Measurements from ENCODE around the gene FBXO48.
"Not testable (repeated sequence)": the region's sequence is repeated elsewhere in the genome, so short reads cannot be mapped to it uniquely, and the experiment has no call there.

Gene FBXO48

DNA sequence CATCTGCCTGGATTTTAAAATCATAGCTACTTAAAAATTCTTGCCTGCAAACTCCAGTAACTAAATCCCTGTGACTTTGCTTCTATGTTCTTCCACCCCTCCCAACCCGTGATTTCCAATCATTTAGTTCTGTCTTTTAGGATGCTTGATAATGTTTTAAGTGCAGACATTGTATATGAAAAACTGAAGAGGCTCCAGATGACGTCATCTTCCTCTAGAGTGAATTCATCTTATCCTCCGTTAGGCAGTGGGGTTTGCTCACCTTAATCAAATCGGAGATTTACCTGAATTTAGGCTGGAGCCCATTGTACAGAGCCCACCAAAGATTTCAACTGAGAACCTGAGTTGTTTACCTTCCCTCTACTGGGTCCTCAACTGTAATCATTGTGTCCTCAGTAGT is 10.9 kb downstream of the FBXO48 start:
- H3K27ac ChIP-seq (ENCODE audit: low read depth in 2 of 2, low read length in 2 of 2), result no peak overlapping the region
- no peaks in the 10 kb centered on the region for H3K27me3 ChIP-seq (ENCODE audit: control insufficient read depth in 2 of 2, insufficient read depth in 2 of 2, low read length in 2 of 2)
- no peaks in the 10 kb centered on the region for H3K9me3 ChIP-seq (ENCODE audit: control insufficient read depth in 2 of 2, low read length in 2 of 2)
- no peaks in the 10 kb centered on the region for H3K36me3 ChIP-seq (ENCODE audit: control insufficient read depth in 2 of 2, insufficient read depth in 2 of 2, low read length in 2 of 2)
- H3K4me3 ChIP-seq (ENCODE audit: low read length in 2 of 2), result no peak overlapping the region
- no peaks in the 10 kb centered on the region for H3K4me1 ChIP-seq (ENCODE audit: control insufficient read depth in 2 of 2, insufficient read depth in 2 of 2, low read length in 2 of 2)
- no peak overlapping the region for H3K9ac ChIP-seq (ENCODE audit: low read depth in 1 of 2, low read length in 2 of 2)

DNA sequence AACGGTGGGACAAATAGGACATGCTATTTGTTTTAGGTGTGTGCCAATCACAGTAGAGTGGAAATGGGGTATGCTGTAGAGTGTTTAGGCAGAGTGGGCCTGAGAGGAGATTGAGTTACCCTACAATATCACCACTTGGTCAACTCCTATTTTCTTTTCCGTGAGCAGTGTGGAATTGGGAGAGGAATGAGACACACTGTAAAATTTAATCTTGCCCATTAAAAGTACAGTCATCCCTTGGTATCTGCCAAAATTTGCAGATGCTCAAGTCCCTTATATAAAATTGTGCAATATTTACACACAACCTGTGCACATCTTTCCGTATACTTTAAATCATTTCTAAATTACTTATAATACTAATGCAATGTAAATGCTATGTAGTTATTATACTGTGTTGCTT is 12.4 kb downstream of the FBXO48 start:
- no peaks in the 10 kb centered on the region for H3K4me1 ChIP-seq (ENCODE audit: control insufficient read depth in 2 of 2, insufficient read depth in 2 of 2, low read length in 2 of 2)
- no peak overlapping the region for H3K27ac ChIP-seq (ENCODE audit: low read depth in 2 of 2, low read length in 2 of 2)
- H3K4me3 ChIP-seq (ENCODE audit: low read length in 2 of 2), result no peak overlapping the region
- H3K36me3 ChIP-seq (ENCODE audit: control insufficient read depth in 2 of 2, insufficient read depth in 2 of 2, low read length in 2 of 2), result no peaks in the 10 kb centered on the region
- no peak overlapping the region for H3K9ac ChIP-seq (ENCODE audit: low read depth in 1 of 2, low read length in 2 of 2)
- H3K9me3 ChIP-seq (ENCODE audit: control insufficient read depth in 2 of 2, low read length in 2 of 2), result no peaks in the 10 kb centered on the region
- H3K27me3 ChIP-seq (ENCODE audit: control insufficient read depth in 2 of 2, insufficient read depth in 2 of 2, low read length in 2 of 2), result no peaks in the 10 kb centered on the region

DNA sequence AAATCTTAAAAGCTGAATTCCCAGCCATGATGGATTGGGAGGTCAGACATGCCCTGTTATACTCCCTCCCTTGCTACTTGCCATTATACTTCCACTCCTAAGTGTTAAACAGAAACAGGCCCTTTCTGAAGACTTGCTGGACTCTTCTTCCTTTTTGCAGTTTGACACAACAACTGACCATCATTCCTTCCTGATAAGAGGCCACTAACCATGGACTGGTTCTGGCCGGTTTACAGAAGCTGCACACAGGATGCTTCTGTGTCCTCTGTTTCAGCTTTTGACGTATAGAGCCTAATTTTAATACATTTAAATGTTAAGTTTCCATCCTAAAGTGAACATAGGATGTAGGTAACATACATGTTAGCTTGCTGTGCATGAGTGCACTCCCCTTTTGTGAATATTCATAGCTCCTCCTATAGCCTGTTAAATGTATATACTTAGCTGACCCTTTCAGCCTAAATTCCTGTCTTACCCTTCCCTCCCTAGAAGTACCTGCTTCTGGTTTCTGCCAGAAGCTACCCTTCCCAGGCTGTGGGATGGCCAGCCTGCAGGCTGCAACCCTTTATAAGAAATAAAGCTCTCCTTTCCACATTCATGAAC is 13.2 kb downstream of the FBXO48 start:
- no peak overlapping the region for H3K4me3 ChIP-seq (ENCODE audit: low read length in 2 of 2)
- H3K9me3 ChIP-seq (ENCODE audit: control insufficient read depth in 2 of 2, low read length in 2 of 2), result no peaks in the 10 kb centered on the region
- no peak overlapping the region for H3K27ac ChIP-seq (ENCODE audit: low read depth in 2 of 2, low read length in 2 of 2)
- H3K36me3 ChIP-seq (ENCODE audit: control insufficient read depth in 2 of 2, insufficient read depth in 2 of 2, low read length in 2 of 2), result no peaks in the 10 kb centered on the region
- no peaks in the 10 kb centered on the region for H3K4me1 ChIP-seq (ENCODE audit: control insufficient read depth in 2 of 2, insufficient read depth in 2 of 2, low read length in 2 of 2)
- no peak overlapping the region for H3K9ac ChIP-seq (ENCODE audit: low read depth in 1 of 2, low read length in 2 of 2)
- no peaks in the 10 kb centered on the region for H3K27me3 ChIP-seq (ENCODE audit: control insufficient read depth in 2 of 2, insufficient read depth in 2 of 2, low read length in 2 of 2)

DNA sequence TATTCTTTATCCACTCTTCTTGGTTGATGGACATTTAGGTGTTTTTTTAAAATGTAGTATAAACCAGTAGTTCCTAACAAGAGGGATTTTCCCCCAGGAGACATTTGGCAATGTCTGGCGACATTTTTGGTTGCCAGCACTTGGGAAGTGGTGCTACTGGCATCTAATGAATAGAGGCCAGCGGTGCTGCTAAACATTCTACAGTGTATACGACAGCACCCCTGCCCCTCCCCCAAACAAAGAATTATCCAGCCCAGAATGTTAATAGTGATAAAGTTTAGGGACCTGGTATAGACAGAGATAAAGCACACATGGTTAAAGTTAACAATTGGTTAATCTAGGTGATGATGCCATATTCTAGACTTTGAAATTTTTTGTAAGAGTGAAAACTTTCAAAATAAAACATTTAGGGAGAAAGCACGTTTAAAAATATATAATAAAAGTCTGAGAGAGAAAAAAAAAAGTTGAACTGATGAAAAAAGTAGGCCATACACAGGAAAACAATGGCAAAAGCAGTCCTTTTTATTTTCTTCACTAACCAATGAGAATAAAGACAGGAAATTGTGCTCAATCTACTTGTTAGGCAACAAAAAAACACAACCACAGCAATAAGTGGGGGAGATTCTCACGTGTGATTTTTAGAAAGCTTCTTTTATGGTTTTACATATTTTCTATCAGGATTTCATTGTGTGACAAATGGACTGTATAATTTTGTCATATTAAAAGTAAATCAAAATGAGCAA is 14.8 kb downstream of the FBXO48 start:
- H3K9ac ChIP-seq (ENCODE audit: low read depth in 1 of 2, low read length in 2 of 2), result no peak overlapping the region
- no peaks in the 10 kb centered on the region for H3K4me1 ChIP-seq (ENCODE audit: control insufficient read depth in 2 of 2, insufficient read depth in 2 of 2, low read length in 2 of 2)
- H3K9me3 ChIP-seq (ENCODE audit: control insufficient read depth in 2 of 2, low read length in 2 of 2), result no peaks in the 10 kb centered on the region
- no peak overlapping the region for H3K4me3 ChIP-seq (ENCODE audit: low read length in 2 of 2)
- no peaks in the 10 kb centered on the region for H3K27me3 ChIP-seq (ENCODE audit: control insufficient read depth in 2 of 2, insufficient read depth in 2 of 2, low read length in 2 of 2)
- H3K36me3 ChIP-seq (ENCODE audit: control insufficient read depth in 2 of 2, insufficient read depth in 2 of 2, low read length in 2 of 2), result no peaks in the 10 kb centered on the region
- no peak overlapping the region for H3K27ac ChIP-seq (ENCODE audit: low read depth in 2 of 2, low read length in 2 of 2)

DNA sequence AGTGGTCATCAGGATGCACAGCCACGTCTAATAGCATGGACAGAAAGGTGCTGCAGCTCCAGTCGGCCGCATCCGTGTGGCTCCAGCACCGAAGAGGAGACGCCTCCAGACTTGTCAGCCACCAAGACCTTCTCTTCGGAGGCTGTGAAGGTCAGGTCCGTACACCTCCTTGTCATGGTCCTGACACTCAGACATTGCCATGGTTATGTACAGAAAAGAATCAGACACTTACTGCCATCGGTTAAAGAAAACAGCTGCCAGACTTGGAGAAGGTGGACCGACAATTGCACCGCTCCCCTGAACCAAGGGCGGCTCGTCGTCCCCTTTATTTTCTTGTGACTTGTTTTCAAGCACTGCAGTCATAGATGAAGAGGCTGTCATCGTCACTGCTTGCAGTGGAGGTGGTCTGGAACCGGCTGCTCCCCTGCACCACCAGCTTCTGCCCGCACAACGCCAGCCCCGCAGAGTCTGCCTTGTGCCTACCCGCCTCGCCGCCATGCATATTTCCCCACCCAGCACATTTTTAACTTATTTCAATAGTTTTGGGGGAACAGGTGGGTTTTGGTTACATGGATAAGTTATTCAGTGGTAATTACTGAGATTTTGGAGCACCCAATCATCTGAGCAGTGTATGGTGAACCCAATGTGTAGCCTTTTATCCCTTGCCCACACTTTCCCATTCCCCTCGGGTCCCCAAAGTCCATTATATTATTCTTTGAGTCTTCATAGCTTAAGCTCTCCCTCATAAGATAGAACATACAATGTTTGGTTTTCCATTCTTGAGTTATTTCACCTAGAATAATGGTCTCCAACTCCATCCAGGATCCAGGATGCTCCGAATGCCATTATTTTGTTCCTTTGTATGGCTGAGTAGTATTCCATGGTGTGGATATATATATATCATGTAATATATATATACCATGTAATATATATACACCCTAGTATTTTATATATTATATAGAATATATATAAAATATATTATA is 18.1 kb downstream of the FBXO48 start:
- Histone ChIP-seq H3K27ac (ENCODE audit: low read depth in 2 of 2, low read length in 2 of 2) (no peak overlapping the region), H3K27me3 (ENCODE audit: control insufficient read depth in 2 of 2, insufficient read depth in 2 of 2, low read length in 2 of 2) (no peaks in the 10 kb centered on the region), H3K36me3 (ENCODE audit: control insufficient read depth in 2 of 2, insufficient read depth in 2 of 2, low read length in 2 of 2) (no peaks in the 10 kb centered on the region), H3K4me1 (ENCODE audit: control insufficient read depth in 2 of 2, insufficient read depth in 2 of 2, low read length in 2 of 2) (no peaks in the 10 kb centered on the region), H3K9ac (ENCODE audit: low read depth in 1 of 2, low read length in 2 of 2) (no peak overlapping the region), H3K9me3 (ENCODE audit: control insufficient read depth in 2 of 2, low read length in 2 of 2) (no peaks in the 10 kb centered on the region), H3K4me3 (ENCODE audit: low read length in 2 of 2) (no peak overlapping the region)

DNA sequence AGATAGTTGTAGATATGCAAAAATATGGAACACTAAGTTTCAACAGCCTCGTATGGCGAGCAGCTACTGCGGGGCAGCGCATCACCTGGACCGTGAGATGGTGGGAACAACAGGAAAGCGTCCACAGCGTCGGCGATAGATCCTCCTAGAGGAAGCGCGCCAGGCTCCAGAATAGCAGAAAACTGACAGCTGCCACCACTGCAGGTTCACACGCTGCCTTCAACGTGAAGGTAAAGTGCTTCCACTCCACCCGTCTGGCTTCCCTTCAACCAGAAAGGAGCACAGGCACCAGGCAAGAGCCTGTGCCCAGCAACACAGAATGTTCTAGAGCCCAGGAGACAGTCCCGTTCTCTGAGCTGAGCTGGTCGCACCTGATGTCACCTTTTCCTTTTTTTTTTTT is 20.0 kb downstream of the FBXO48 start:
- Histone ChIP-seq H3K4me3 (ENCODE audit: low read length in 2 of 2) (no peak overlapping the region), H3K27ac (ENCODE audit: low read depth in 2 of 2, low read length in 2 of 2) (no peak overlapping the region), H3K36me3 (ENCODE audit: control insufficient read depth in 2 of 2, insufficient read depth in 2 of 2, low read length in 2 of 2) (no peaks in the 10 kb centered on the region), H3K4me1 (ENCODE audit: control insufficient read depth in 2 of 2, insufficient read depth in 2 of 2, low read length in 2 of 2) (no peaks in the 10 kb centered on the region), H3K9me3 (ENCODE audit: control insufficient read depth in 2 of 2, low read length in 2 of 2) (no peaks in the 10 kb centered on the region), H3K9ac (ENCODE audit: low read depth in 1 of 2, low read length in 2 of 2) (no peak overlapping the region), H3K27me3 (ENCODE audit: control insufficient read depth in 2 of 2, insufficient read depth in 2 of 2, low read length in 2 of 2) (no peaks in the 10 kb centered on the region)

- H3K4me3 ChIP-seq (ENCODE audit: low read length in 2 of 2); H3K36me3 ChIP-seq (ENCODE audit: control insufficient read depth in 2 of 2, insufficient read depth in 2 of 2, low read length in 2 of 2); H3K9me3 ChIP-seq (ENCODE audit: control insufficient read depth in 2 of 2, low read length in 2 of 2); H3K9ac ChIP-seq (ENCODE audit: low read depth in 1 of 2, low read length in 2 of 2); H3K4me1 ChIP-seq (ENCODE audit: control insufficient read depth in 2 of 2, insufficient read depth in 2 of 2, low read length in 2 of 2); H3K27me3 ChIP-seq (ENCODE audit: control insufficient read depth in 2 of 2, insufficient read depth in 2 of 2, low read length in 2 of 2); H3K27ac ChIP-seq (ENCODE audit: low read depth in 2 of 2, low read length in 2 of 2): not testable (repeated sequence)
Measured at GRCh38 chr2:68446425-68446824, 20.7 kb downstream of the FBXO48 start.

DNA sequence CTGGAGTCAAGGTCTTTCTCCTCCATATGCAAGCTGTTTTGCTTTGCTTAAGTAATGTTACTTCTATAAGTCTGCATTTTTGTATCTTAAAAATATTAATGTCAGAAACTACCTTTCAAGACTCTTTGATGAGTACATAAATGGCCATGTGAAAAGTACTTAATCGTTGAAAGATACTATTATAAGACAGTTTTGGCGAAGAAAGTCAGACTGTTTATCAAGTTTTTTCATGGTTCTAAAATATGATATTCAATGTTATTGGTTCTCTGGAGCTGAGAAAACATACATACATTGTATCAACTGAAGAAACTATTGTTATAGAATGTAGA is 25.1 kb downstream of the FBXO48 start:
- Histone ChIP-seq H3K9me3 (ENCODE audit: control insufficient read depth in 2 of 2, low read length in 2 of 2) (no peaks in the 10 kb centered on the region), H3K27ac (ENCODE audit: low read depth in 2 of 2, low read length in 2 of 2) (no peak overlapping the region), H3K4me3 (ENCODE audit: low read length in 2 of 2) (no peak overlapping the region), H3K9ac (ENCODE audit: low read depth in 1 of 2, low read length in 2 of 2) (no peak overlapping the region), H3K36me3 (ENCODE audit: control insufficient read depth in 2 of 2, insufficient read depth in 2 of 2, low read length in 2 of 2) (no peaks in the 10 kb centered on the region), H3K27me3 (ENCODE audit: control insufficient read depth in 2 of 2, insufficient read depth in 2 of 2, low read length in 2 of 2) (no peaks in the 10 kb centered on the region), H3K4me1 (ENCODE audit: control insufficient read depth in 2 of 2, insufficient read depth in 2 of 2, low read length in 2 of 2) (peaks cover 5 to 7% of the 10 kb centered on the region in 2 donors)

GRCh38 chr2:68441179-68441993 is 25.7 kb downstream of the FBXO48 start:
- Histone ChIP-seq H3K9ac (ENCODE audit: low read depth in 1 of 2, low read length in 2 of 2) (no peak overlapping the region), H3K27ac (ENCODE audit: low read depth in 2 of 2, low read length in 2 of 2) (no peak overlapping the region), H3K4me1 (ENCODE audit: control insufficient read depth in 2 of 2, insufficient read depth in 2 of 2, low read length in 2 of 2) (peaks cover 5 to 7% of the 10 kb centered on the region in 2 donors), H3K36me3 (ENCODE audit: control insufficient read depth in 2 of 2, insufficient read depth in 2 of 2, low read length in 2 of 2) (no peaks in the 10 kb centered on the region), H3K9me3 (ENCODE audit: control insufficient read depth in 2 of 2, low read length in 2 of 2) (no peaks in the 10 kb centered on the region), H3K4me3 (ENCODE audit: low read length in 2 of 2) (no peak overlapping the region), H3K27me3 (ENCODE audit: control insufficient read depth in 2 of 2, insufficient read depth in 2 of 2, low read length in 2 of 2) (no peaks in the 10 kb centered on the region)

Data from mucosa of rectum (tissue), 2 donors.